Nephron progenitor cell (in vitro differentiated cells): Measurements from ENCODE around the gene ATG5.
"Not testable (repeated sequence)": the region's sequence is repeated elsewhere in the genome, so short reads cannot be mapped to it uniquely, and the experiment has no call there.

Experiments
- DNase-seq: peaks from one replicate; pipeline ENCODE4 v3.0.0; 2021
- H3K27ac Mint-ChIP-seq: 2 replicates; pipeline ENCODE4 v1.8.0; 2021; ENCODE audit warnings: mild to moderate bottlenecking, moderate library complexity, mixed read lengths
- H3K27me3 Mint-ChIP-seq: 2 replicates; pipeline ENCODE4 v1.8.0; 2021; ENCODE audit warnings: mild to moderate bottlenecking, low read depth, mixed read lengths; ENCODE audit not compliant: poor library complexity
- H3K36me3 Mint-ChIP-seq: 2 replicates; pipeline ENCODE4 v1.8.0; 2021; ENCODE audit warnings: low read depth, mixed read lengths
- H3K4me1 Mint-ChIP-seq: 2 replicates; pipeline ENCODE4 v1.8.0; 2021; ENCODE audit warnings: mixed read lengths
- H3K4me3 Mint-ChIP-seq: 2 replicates; pipeline ENCODE4 v1.8.0; 2021; ENCODE audit warnings: mild to moderate bottlenecking, moderate library complexity, mixed read lengths
- H3K9me3 Mint-ChIP-seq: 2 replicates; pipeline ENCODE4 v1.8.0; 2021; ENCODE audit warnings: mild to moderate bottlenecking, moderate library complexity, mixed read lengths
- TF ChIP-seq, protein P1 (sequence below): fragments of 200-600 bp; sonication (generic); IDR thresholded peaks from 2 replicates; pipeline ENCODE4 v1.5.0; 2021; ENCODE audit warnings: antibody characterized with exemption

The ATG5 gene

DNA sequence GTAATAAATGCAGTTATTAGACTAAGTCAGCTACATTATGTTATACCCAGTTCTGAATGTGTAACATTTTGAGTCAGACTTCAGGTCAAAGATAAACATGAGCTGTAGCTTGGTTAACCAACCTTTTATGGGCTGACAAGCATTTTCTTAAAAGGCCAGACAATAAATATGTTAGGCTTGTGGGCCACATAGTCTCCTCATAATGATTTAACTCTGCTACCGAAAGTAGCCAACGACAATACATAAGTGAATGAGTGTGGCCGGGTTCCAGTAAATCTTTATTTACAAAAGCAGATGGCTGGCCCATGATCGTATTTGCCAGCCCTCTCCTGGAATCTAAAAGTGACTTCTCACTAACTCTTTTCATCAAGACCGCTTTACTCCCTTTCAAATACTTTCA lies 49.9 kb downstream of the ATG5 start:
- peaks cover 32% of the 10 kb centered on the region for H3K36me3 Mint-ChIP-seq
- no peaks in the 10 kb centered on the region for H3K9me3 Mint-ChIP-seq
- TF ChIP-seq, protein P1, sequence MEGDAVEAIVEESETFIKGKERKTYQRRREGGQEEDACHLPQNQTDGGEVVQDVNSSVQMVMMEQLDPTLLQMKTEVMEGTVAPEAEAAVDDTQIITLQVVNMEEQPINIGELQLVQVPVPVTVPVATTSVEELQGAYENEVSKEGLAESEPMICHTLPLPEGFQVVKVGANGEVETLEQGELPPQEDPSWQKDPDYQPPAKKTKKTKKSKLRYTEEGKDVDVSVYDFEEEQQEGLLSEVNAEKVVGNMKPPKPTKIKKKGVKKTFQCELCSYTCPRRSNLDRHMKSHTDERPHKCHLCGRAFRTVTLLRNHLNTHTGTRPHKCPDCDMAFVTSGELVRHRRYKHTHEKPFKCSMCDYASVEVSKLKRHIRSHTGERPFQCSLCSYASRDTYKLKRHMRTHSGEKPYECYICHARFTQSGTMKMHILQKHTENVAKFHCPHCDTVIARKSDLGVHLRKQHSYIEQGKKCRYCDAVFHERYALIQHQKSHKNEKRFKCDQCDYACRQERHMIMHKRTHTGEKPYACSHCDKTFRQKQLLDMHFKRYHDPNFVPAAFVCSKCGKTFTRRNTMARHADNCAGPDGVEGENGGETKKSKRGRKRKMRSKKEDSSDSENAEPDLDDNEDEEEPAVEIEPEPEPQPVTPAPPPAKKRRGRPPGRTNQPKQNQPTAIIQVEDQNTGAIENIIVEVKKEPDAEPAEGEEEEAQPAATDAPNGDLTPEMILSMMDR: no peak
- H3K4me1 Mint-ChIP-seq: peaks cover 6% of the 10 kb centered on the region
- H3K27ac Mint-ChIP-seq: no peak overlapping the region
- no peak for DNase-seq
- H3K4me3 Mint-ChIP-seq: no peak overlapping the region
- H3K27me3 Mint-ChIP-seq: no peaks in the 10 kb centered on the region

- Mint-ChIP-seq H3K27ac (no peak overlapping the region), H3K36me3 (peaks cover 29% of the 10 kb centered on the region), H3K9me3 (peaks cover 10% of the 10 kb centered on the region), H3K4me3 (no peak overlapping the region), H3K4me1 (peaks cover 6% of the 10 kb centered on the region), H3K27me3 (no peaks in the 10 kb centered on the region)
- TF ChIP-seq, protein P1: no peak
- DNase-seq: no peak
These were observed 52.5 kb downstream of the ATG5 start for GRCh38 chr6:106273087-106273486.

- Mint-ChIP-seq H3K4me1 (peaks cover 6% of the 10 kb centered on the region), H3K4me3 (no peak overlapping the region), H3K27ac (no peak overlapping the region), H3K36me3 (peaks cover 32% of the 10 kb centered on the region), H3K9me3 (peaks cover 18% of the 10 kb centered on the region), H3K27me3 (no peaks in the 10 kb centered on the region)
- TF ChIP-seq, protein P1: no peak
- no peak for DNase-seq
These were observed 53.3 kb downstream of the ATG5 start for GRCh38 chr6:106272287-106272686.

DNA sequence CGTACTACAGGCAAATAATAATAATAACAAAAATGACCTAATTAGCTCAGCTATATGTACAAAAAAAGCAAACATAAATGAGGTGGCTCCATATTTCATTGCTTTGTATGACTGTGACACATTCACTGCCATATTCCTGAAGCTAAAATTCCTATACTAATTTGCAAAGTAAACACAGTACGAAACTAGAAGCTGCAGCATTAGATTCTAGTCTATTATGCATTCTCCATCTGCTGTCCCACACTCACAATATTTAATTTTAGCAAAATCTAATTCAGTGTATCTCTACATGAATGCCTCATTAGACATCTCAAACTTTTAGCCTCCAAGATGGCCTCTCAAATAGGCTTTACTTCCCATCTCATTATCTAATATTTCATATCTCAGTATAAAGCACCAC lies 55.1 kb downstream of the ATG5 start:
- Mint-ChIP-seq H3K36me3 (peaks cover 40% of the 10 kb centered on the region), H3K9me3 (peaks cover 36% of the 10 kb centered on the region), H3K27me3 (peaks cover 8% of the 10 kb centered on the region), H3K4me3 (no peak overlapping the region), H3K27ac (no peak overlapping the region), H3K4me1 (no peaks in the 10 kb centered on the region)
- TF ChIP-seq, protein P1: no peak
- DNase-seq: no peak

- not testable (repeated sequence) for H3K4me1 Mint-ChIP-seq, H3K4me3 Mint-ChIP-seq, H3K27me3 Mint-ChIP-seq, DNase-seq, H3K27ac Mint-ChIP-seq
- peaks cover 46% of the 10 kb centered on the region for H3K9me3 Mint-ChIP-seq
- H3K36me3 Mint-ChIP-seq: peaks cover 50% of the 10 kb centered on the region
These were observed 56.2 kb downstream of the ATG5 start for GRCh38 chr6:106269268-106269919.

GRCh38 chr6:106268500-106268899 lies 57.1 kb downstream of the ATG5 start:
- not testable (repeated sequence) for H3K27me3 Mint-ChIP-seq, H3K4me3 Mint-ChIP-seq, H3K27ac Mint-ChIP-seq, H3K4me1 Mint-ChIP-seq, DNase-seq
- Mint-ChIP-seq H3K36me3 (peaks cover 59% of the 10 kb centered on the region), H3K9me3 (peaks cover 55% of the 10 kb centered on the region)

- H3K27me3 Mint-ChIP-seq, H3K27ac Mint-ChIP-seq, DNase-seq, H3K4me3 Mint-ChIP-seq, H3K4me1 Mint-ChIP-seq: not testable (repeated sequence)
- Mint-ChIP-seq H3K9me3 (peaks cover 57% of the 10 kb centered on the region), H3K36me3 (peaks cover 87% of the 10 kb centered on the region)
These were observed 61.1 kb downstream of the ATG5 start for GRCh38 chr6:106264433-106264832.

DNA sequence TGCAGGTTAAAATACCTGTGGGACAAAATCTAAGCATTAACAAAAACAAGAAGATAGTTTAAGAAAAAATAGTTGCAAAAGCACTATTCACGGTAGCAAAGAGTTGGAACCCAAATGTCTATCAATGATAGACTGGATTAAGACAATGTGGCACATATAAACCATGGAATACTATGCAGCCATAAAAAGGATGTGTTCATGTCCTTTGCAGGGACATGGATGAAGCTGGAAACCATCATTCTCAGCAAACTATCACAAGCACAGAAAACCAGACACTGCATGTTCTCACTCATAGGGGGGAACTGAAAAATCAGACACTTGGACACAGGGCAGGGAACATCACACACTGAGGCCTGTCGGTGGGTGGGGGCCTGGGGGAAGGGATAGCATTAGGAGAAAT lies 65.8 kb downstream of the ATG5 start:
- DNase-seq, H3K27me3 Mint-ChIP-seq, H3K4me1 Mint-ChIP-seq, H3K27ac Mint-ChIP-seq, H3K4me3 Mint-ChIP-seq: not testable (repeated sequence)
- peaks cover 14% of the 10 kb centered on the region for H3K9me3 Mint-ChIP-seq
- peaks cover 46% of the 10 kb centered on the region for H3K36me3 Mint-ChIP-seq
